Measurements from ENCODE around the gene DPF3.

DNA sequence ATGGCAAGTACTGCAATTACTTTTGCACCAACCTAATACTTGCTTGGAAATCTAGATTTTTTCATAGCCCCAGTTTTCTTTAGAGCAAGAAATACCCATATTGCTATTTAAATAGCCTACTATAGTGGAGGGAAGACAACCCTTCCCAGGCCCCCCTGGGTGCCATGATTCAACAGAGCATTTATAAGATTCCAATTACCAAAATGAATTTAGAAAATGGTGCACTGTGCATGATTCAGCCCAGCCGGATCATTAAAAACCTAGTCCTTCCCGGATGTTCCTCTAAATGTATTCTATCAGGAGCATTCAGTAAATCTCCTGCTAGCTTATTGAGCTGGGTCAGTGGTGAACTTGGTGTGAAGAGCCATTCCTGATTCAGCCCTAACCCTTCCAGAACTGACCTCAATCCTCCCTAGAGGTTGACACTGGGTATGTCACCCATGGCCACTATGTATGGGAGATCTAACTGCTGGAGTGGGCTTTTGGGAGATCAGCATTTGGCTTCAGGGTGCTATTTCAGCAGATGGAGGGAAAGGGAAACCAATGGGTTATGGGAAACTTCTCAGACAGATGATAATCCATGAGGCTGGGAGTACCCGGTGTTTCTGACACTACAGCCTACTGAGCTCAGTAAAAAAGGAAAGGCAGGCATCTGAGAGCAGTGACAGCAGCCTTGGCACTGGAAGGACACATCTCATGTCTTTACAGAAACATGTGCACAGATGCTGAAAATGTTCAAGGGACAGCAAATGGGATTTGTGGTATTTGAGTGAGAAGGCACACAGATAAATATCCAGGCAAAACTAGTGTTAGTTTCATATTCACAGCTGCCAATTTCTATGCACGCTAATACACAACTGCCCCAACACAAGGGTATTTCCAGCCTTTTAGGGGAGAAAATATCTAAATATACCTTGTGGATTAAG is 258.9 kb downstream of the DPF3 start:
- no peak for TF ChIP-seq POLR2A (IDR thresholded peaks at IDR 0.05)
- TF ChIP-seq, protein P1, sequence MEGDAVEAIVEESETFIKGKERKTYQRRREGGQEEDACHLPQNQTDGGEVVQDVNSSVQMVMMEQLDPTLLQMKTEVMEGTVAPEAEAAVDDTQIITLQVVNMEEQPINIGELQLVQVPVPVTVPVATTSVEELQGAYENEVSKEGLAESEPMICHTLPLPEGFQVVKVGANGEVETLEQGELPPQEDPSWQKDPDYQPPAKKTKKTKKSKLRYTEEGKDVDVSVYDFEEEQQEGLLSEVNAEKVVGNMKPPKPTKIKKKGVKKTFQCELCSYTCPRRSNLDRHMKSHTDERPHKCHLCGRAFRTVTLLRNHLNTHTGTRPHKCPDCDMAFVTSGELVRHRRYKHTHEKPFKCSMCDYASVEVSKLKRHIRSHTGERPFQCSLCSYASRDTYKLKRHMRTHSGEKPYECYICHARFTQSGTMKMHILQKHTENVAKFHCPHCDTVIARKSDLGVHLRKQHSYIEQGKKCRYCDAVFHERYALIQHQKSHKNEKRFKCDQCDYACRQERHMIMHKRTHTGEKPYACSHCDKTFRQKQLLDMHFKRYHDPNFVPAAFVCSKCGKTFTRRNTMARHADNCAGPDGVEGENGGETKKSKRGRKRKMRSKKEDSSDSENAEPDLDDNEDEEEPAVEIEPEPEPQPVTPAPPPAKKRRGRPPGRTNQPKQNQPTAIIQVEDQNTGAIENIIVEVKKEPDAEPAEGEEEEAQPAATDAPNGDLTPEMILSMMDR (IDR thresholded peaks at IDR 0.05) = no peak
